Measurements from ENCODE around the gene NPR2.

The NPR2 gene

DNA sequence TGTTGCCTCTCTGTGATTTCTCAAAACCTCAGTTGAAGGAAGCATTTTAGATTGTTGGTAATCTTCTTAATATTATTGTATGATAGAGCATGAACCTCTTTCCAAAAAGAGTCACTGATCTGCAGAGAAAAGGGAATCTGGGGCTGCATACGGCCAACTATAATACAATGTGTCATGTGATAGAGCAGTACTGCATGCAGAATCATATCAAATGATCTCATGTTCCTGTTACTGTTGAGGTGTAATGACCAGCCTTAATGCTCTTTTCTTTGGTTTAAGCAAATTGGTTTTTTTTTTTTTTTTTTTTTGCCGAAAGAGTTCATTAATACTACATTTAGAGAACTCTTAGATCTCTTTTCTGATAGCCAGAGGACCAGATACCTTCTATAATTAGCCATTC is 24.4 kb upstream of the NPR2 start:
- H4K20me1 ChIP-seq (ENCODE audit: low read depth, low read length), result no peaks in the 10 kb centered on the region
- H3K9me3 ChIP-seq (ENCODE audit: insufficient read depth, low read length), result no peaks in the 10 kb centered on the region
- H3K36me3 ChIP-seq (ENCODE audit: low read length), result no peaks in the 10 kb centered on the region
- H3K9me2 ChIP-seq (replicated peaks; ENCODE audit: insufficient read depth, low read length), result no peaks in the 10 kb centered on the region
- no peaks in the 10 kb centered on the region for H3K27me3 ChIP-seq (ENCODE audit: low read length)
- no peak overlapping the region for H3K4me2 ChIP-seq (ENCODE audit: low read depth, low read length, poor library complexity, severe bottlenecking)
- no peak overlapping the region for H2AFZ ChIP-seq (ENCODE audit: low read depth, low read length, severe bottlenecking)
- H3K4me3 ChIP-seq (ENCODE audit: insufficient read depth, low read length, poor library complexity, severe bottlenecking), result no peak overlapping the region
- no peaks in the 10 kb centered on the region for H3K79me2 ChIP-seq (ENCODE audit: insufficient read depth, low read length)
- no peak overlapping the region for H3K9ac ChIP-seq (ENCODE audit: low read length)
- TF ChIP-seq EZH2phosphoT487 (conservative IDR thresholded peaks at IDR 0.05; ENCODE audit: low read length), result no peak
- TF ChIP-seq, protein P1, sequence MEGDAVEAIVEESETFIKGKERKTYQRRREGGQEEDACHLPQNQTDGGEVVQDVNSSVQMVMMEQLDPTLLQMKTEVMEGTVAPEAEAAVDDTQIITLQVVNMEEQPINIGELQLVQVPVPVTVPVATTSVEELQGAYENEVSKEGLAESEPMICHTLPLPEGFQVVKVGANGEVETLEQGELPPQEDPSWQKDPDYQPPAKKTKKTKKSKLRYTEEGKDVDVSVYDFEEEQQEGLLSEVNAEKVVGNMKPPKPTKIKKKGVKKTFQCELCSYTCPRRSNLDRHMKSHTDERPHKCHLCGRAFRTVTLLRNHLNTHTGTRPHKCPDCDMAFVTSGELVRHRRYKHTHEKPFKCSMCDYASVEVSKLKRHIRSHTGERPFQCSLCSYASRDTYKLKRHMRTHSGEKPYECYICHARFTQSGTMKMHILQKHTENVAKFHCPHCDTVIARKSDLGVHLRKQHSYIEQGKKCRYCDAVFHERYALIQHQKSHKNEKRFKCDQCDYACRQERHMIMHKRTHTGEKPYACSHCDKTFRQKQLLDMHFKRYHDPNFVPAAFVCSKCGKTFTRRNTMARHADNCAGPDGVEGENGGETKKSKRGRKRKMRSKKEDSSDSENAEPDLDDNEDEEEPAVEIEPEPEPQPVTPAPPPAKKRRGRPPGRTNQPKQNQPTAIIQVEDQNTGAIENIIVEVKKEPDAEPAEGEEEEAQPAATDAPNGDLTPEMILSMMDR (IDR thresholded peaks at IDR 0.05; ENCODE audit: insufficient read depth, low read length, poor library complexity, severe bottlenecking), result no peak
- H3K27ac ChIP-seq (ENCODE audit: low read depth, low read length), result no peak overlapping the region
- peaks cover 5% of the 10 kb centered on the region; the same call in 1 of the 2 replicates for H3F3A ChIP-seq (ENCODE audit: insufficient read depth)

DNA sequence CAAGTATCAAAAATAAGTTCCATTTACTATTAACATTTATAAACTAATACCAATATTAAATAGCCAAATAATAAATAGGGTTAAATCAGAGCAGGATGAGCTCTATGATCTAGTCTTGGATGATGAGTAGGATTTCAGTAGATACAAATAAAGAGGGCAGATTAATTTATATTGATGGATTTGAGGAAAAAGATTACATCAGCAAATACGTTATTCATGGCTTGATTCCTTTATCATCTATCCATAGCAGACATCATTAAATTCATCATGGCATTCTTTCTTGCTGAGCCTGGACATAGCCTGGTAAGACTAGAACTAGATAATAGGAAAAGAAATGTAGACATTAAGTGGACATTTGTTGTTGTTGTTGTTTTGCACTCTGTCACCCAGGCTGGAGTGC is 23.9 kb upstream of the NPR2 start:
- H3K4me3 ChIP-seq (ENCODE audit: insufficient read depth, low read length, poor library complexity, severe bottlenecking), result no peak overlapping the region
- H3K9me3 ChIP-seq (ENCODE audit: insufficient read depth, low read length), result no peaks in the 10 kb centered on the region
- no peak for TF ChIP-seq EZH2phosphoT487 (conservative IDR thresholded peaks at IDR 0.05; ENCODE audit: low read length)
- TF ChIP-seq, protein P1 (IDR thresholded peaks at IDR 0.05; ENCODE audit: insufficient read depth, low read length, poor library complexity, severe bottlenecking), result no peak
- peaks cover 5% of the 10 kb centered on the region; the same call in 1 of the 2 replicates for H3F3A ChIP-seq (ENCODE audit: insufficient read depth)
- no peak overlapping the region for H2AFZ ChIP-seq (ENCODE audit: low read depth, low read length, severe bottlenecking)
- no peaks in the 10 kb centered on the region for H3K36me3 ChIP-seq (ENCODE audit: low read length)
- H3K79me2 ChIP-seq (ENCODE audit: insufficient read depth, low read length), result no peaks in the 10 kb centered on the region
- H4K20me1 ChIP-seq (ENCODE audit: low read depth, low read length), result no peaks in the 10 kb centered on the region
- H3K9ac ChIP-seq (ENCODE audit: low read length), result no peak overlapping the region
- no peak overlapping the region for H3K27ac ChIP-seq (ENCODE audit: low read depth, low read length)
- no peak overlapping the region for H3K4me2 ChIP-seq (ENCODE audit: low read depth, low read length, poor library complexity, severe bottlenecking)
- H3K27me3 ChIP-seq (ENCODE audit: low read length), result no peaks in the 10 kb centered on the region
- no peaks in the 10 kb centered on the region for H3K9me2 ChIP-seq (replicated peaks; ENCODE audit: insufficient read depth, low read length)

DNA sequence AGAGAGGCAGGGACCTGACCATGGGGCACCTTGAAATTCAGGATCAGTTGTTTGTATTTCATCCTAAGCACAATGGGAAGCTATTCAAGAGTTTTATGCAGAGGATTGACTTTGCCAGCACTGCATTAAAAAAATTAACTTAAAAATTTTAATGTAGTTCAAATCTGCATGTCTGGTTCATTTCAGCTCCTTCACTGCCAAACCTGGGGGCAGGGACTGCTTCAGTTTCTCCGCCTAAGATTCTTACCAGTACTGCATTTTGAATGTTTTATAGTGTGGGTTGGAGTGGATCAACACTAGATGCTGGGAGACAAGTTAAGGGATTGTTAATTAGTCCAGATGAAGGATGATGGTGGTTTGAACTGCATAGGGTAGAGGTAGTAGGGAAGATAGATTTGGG is 21.6 kb upstream of the NPR2 start:
- Histone ChIP-seq H3K9me2 (replicated peaks; ENCODE audit: insufficient read depth, low read length) (no peaks in the 10 kb centered on the region), H3K4me2 (ENCODE audit: low read depth, low read length, poor library complexity, severe bottlenecking) (no peak overlapping the region), H3K4me3 (ENCODE audit: insufficient read depth, low read length, poor library complexity, severe bottlenecking) (no peak overlapping the region), H3F3A (ENCODE audit: insufficient read depth) (peaks cover 5% of the 10 kb centered on the region; the same call in 1 of the 2 replicates), H3K36me3 (ENCODE audit: low read length) (no peaks in the 10 kb centered on the region), H3K27ac (ENCODE audit: low read depth, low read length) (no peak overlapping the region), H4K20me1 (ENCODE audit: low read depth, low read length) (no peaks in the 10 kb centered on the region), H3K9ac (ENCODE audit: low read length) (no peak overlapping the region), H3K27me3 (ENCODE audit: low read length) (no peaks in the 10 kb centered on the region), H3K9me3 (ENCODE audit: insufficient read depth, low read length) (no peaks in the 10 kb centered on the region), H2AFZ (ENCODE audit: low read depth, low read length, severe bottlenecking) (no peak overlapping the region), H3K79me2 (ENCODE audit: insufficient read depth, low read length) (no peaks in the 10 kb centered on the region)
- no peak for TF ChIP-seq EZH2phosphoT487 (conservative IDR thresholded peaks at IDR 0.05; ENCODE audit: low read length)
- TF ChIP-seq, protein P1 (IDR thresholded peaks at IDR 0.05; ENCODE audit: insufficient read depth, low read length, poor library complexity, severe bottlenecking), result no peak
